Panc1 (cell line): ENCODE results near the gene VEZT. TPM values are rescaled to one million over a fixed set of nuclear protein-coding genes. Genes with fewer than 3 reads are reported as not detected.

Source experiments
- ATAC-seq: fragments of 200-7000 bp; cut with Tn5 transposase; 2 replicates; pipeline ENCODE4 v1.9.1; 2020; ENCODE audit warnings: mild to moderate bottlenecking, moderate library complexity
- BruUV-seq: library from RNA; stranded (reverse); fragments of 400-500 nt; replicated peaks from 2 replicates; lab custom pipeline; 2021; lab: Mats Ljungman, UMichigan
- CTCF ChIA-PET: fragments of 300-600 bp; sonication (Branson Sonifier 250); formaldehyde crosslinking; loops from one replicate; lab custom pipeline; 2022; ENCODE audit warnings: antibody characterized with exemption; lab: Charles Lee
- POLR2A ChIA-PET: fragments of 300-600 bp; sonication (Branson Sonifier 250); formaldehyde crosslinking; loops from one replicate; lab custom pipeline; 2022; ENCODE audit warnings: antibody characterized with exemption; lab: Charles Lee
- DNase-seq: peaks from one replicate; pipeline ENCODE4 v3.0.0-alpha.2; 2010; ENCODE audit warnings: low read depth, low spot score
- H3K27ac ChIP-seq: 2 replicates; pipeline ENCODE4 v1.5.1; 2011; ENCODE audit warnings: mild to moderate bottlenecking, low read length, inconsistent platforms
- H3K27me3 ChIP-seq: fragments of 200-500 bp; sonication (Bioruptor generic); 2 replicates; pipeline ENCODE4 v1.6.0; 2014; ENCODE audit warnings: low read length, inconsistent platforms; ENCODE audit not compliant: control insufficient read depth, insufficient read depth
- H3K36me3 ChIP-seq: fragments of 200-500 bp; sonication (Bioruptor generic); 2 replicates; pipeline ENCODE4 v1.5.1; 2014; ENCODE audit warnings: inconsistent platforms, mild to moderate bottlenecking, low read length, moderate library complexity; ENCODE audit not compliant: control insufficient read depth, insufficient read depth
- H3K4me1 ChIP-seq: 2 replicates; pipeline ENCODE4 v1.5.1; 2011; ENCODE audit warnings: inconsistent platforms, mild to moderate bottlenecking, low read length, moderate library complexity; ENCODE audit not compliant: control insufficient read depth, insufficient read depth
- H3K4me3 ChIP-seq, 2 experiments: 2 replicates each; pipeline ENCODE4 v1.5.1; 2011 to 2012; ENCODE audit warnings: low read depth in 2 of 2, low read length in 2 of 2, mild to moderate bottlenecking in 2 of 2, inconsistent platforms in 1 of 2, moderate library complexity in 1 of 2
- H3K9me3 ChIP-seq: fragments of 200-500 bp; sonication (Bioruptor generic); 2 replicates; pipeline ENCODE4 v1.5.1; 2014; ENCODE audit warnings: low read depth, mild to moderate bottlenecking, inconsistent platforms, low read length, moderate library complexity; ENCODE audit not compliant: control insufficient read depth, insufficient read depth
- POLR2AphosphoS5 ChIP-seq: IDR thresholded peaks from 2 replicates; pipeline ENCODE4 v1.6.1; 2012; ENCODE audit warnings: mild to moderate bottlenecking, low read depth, low read length, moderate library complexity
- SIN3A ChIP-seq: IDR thresholded peaks from 2 replicates; pipeline ENCODE4 v1.6.1; 2012; ENCODE audit warnings: low read depth, mild to moderate bottlenecking, low read length, moderate library complexity, borderline replicate concordance; ENCODE audit not compliant: insufficient read depth
- TCF7L2 ChIP-seq: IDR thresholded peaks from 2 replicates; pipeline ENCODE4 v1.6.1; 2011; ENCODE audit warnings: mild to moderate bottlenecking, low read depth, low read length, inconsistent platforms
- in situ Hi-C: cut with HindIII; loops from 2 replicates; pipeline ENCODE4 v1.10.0; 2016; ENCODE audit warnings: low sequenced_read_pairs, low pct_unique_long_range_greater_than_20kb
- intact Hi-C: fragments of 100-400 bp; cut with micrococcal nuclease; formaldehyde crosslinking; loops from one replicate; pipeline ENCODE4 v1.10.0; 2022; ENCODE audit not compliant: unreplicated experiment
- total RNA-seq: library from RNA; stranded (reverse); gene quantifications from one replicate; pipeline ENCODE4 v1.2.1, GENCODE V29; 2021; ENCODE audit not compliant: unreplicated experiment
- TF ChIP-seq, protein P1 (sequence below), 2 experiments: IDR thresholded peaks; 2 replicates each; pipeline ENCODE4 v1.6.1; 2011 to 2012; ENCODE audit warnings: low read depth in 2 of 2, control low read depth in 1 of 2, low read length in 1 of 2, mild to moderate bottlenecking in 1 of 2, moderate library complexity in 1 of 2; ENCODE audit not compliant: insufficient read depth in 1 of 2
- TF ChIP-seq, protein P2 (sequence below): fragments of 450-650 bp; IDR thresholded peaks from 2 replicates; pipeline ENCODE4 v1.5.1; 2017; ENCODE audit warnings: mild to moderate bottlenecking

The VEZT gene
- total RNA-seq, 1 experiment from 2014 or later: 70.6 TPM

DNA sequence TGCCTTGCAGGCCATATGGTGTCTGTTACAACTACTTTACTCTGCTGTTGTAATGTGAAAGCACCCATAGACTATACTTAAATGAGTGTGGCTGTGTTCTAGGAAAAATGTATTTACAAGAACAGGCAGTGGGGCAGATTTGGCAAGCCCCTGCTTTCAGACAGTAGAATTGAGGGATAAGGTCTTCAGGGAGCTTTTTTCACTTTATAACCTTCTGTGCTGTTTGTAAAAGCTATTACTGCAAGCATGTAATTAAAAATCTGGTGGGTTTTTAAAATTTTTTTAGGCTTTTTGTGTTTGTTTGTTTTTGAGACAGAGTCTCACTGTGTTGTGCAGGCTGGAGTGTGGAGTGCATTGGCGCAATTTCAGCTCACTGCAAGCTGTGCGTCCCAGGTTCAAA is 73.9 kb downstream of the VEZT start:
- no peak for TF ChIP-seq POLR2AphosphoS5
- TF ChIP-seq TCF7L2: no peak
- TF ChIP-seq, protein P1, sequence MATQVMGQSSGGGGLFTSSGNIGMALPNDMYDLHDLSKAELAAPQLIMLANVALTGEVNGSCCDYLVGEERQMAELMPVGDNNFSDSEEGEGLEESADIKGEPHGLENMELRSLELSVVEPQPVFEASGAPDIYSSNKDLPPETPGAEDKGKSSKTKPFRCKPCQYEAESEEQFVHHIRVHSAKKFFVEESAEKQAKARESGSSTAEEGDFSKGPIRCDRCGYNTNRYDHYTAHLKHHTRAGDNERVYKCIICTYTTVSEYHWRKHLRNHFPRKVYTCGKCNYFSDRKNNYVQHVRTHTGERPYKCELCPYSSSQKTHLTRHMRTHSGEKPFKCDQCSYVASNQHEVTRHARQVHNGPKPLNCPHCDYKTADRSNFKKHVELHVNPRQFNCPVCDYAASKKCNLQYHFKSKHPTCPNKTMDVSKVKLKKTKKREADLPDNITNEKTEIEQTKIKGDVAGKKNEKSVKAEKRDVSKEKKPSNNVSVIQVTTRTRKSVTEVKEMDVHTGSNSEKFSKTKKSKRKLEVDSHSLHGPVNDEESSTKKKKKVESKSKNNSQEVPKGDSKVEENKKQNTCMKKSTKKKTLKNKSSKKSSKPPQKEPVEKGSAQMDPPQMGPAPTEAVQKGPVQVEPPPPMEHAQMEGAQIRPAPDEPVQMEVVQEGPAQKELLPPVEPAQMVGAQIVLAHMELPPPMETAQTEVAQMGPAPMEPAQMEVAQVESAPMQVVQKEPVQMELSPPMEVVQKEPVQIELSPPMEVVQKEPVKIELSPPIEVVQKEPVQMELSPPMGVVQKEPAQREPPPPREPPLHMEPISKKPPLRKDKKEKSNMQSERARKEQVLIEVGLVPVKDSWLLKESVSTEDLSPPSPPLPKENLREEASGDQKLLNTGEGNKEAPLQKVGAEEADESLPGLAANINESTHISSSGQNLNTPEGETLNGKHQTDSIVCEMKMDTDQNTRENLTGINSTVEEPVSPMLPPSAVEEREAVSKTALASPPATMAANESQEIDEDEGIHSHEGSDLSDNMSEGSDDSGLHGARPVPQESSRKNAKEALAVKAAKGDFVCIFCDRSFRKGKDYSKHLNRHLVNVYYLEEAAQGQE (IDR thresholded peaks at IDR 0.05; ENCODE audit: insufficient read depth in 1 of 2, low read depth in 2 of 2, low read length in 1 of 2): no peak
- ChIA-PET POLR2A (no interaction called here), CTCF (no interaction called here)
- DNase-seq (no peak), ATAC-seq (no peak)
- no peak overlapping the region for H3K27ac ChIP-seq
- intact Hi-C loops (no loop called here), in situ Hi-C loops (no loop called here)
- no peaks in the 10 kb centered on the region for H3K27me3 ChIP-seq
- BruUV-seq: no TSS peak
- H3K36me3 ChIP-seq: peaks cover 6% of the 10 kb centered on the region; the same call in 1 of the 2 replicates
- no peaks in the 10 kb centered on the region for H3K4me1 ChIP-seq
- H3K4me3 ChIP-seq: no peak overlapping the region
- no peaks in the 10 kb centered on the region for H3K9me3 ChIP-seq

DNA sequence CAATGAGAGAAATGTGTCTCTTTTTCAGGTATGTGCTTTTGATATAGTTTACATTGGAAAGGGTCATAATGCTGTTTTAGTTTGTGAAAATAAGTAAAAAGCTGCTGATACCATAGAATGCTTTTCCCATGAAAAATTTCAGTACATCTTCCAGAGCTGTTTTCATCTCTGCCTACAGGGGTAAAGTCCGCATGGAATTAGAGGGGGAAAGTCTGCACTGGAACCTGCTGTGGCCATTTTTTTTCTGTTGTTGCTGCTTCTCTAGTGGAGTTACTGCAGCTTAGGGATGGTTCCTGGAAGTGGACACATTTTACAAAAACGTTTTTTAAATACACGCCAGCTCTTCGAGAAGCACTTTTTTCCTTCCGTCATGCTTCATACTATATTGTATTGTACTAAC is 81.3 kb downstream of the VEZT start:
- ChIA-PET CTCF (interaction anchor here (0.5 kb wide), 1 partner anchor 235 kb away, joined by 3 read pairs; no protein-coding TSS in a partner anchor), POLR2A (interaction anchor here (0.6 kb wide), 1 partner anchor 295 kb away, joined by 5 read pairs; no protein-coding TSS in a partner anchor)
- Histone ChIP-seq H3K27me3 (no peaks in the 10 kb centered on the region), H3K9me3 (no peaks in the 10 kb centered on the region), H3K4me3 (no peak overlapping the region), H3K4me1 (no peaks in the 10 kb centered on the region), H3K27ac (no peak overlapping the region), H3K36me3 (peaks cover 27% of the 10 kb centered on the region)
- DNase-seq (no peak), ATAC-seq (no peak)
- in situ Hi-C loops (no loop called here), intact Hi-C loops (no loop called here)
- no TSS peak for BruUV-seq
- TF ChIP-seq SIN3A (no peak), POLR2AphosphoS5 (no peak), TCF7L2 (no peak)
- TF ChIP-seq, protein P1 (IDR thresholded peaks at IDR 0.05; ENCODE audit: insufficient read depth in 1 of 2, low read depth in 2 of 2, low read length in 1 of 2): no peak
- TF ChIP-seq, protein P2, sequence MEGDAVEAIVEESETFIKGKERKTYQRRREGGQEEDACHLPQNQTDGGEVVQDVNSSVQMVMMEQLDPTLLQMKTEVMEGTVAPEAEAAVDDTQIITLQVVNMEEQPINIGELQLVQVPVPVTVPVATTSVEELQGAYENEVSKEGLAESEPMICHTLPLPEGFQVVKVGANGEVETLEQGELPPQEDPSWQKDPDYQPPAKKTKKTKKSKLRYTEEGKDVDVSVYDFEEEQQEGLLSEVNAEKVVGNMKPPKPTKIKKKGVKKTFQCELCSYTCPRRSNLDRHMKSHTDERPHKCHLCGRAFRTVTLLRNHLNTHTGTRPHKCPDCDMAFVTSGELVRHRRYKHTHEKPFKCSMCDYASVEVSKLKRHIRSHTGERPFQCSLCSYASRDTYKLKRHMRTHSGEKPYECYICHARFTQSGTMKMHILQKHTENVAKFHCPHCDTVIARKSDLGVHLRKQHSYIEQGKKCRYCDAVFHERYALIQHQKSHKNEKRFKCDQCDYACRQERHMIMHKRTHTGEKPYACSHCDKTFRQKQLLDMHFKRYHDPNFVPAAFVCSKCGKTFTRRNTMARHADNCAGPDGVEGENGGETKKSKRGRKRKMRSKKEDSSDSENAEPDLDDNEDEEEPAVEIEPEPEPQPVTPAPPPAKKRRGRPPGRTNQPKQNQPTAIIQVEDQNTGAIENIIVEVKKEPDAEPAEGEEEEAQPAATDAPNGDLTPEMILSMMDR: no peak
